Eye (tissue), 1 donor: ENCODE measurements around the gene EPM2AIP1.

Experiments
- DNase-seq: peaks from one replicate; pipeline ENCODE4 v3.0.0-alpha.2; 2015

EPM2AIP1 gene

DNA sequence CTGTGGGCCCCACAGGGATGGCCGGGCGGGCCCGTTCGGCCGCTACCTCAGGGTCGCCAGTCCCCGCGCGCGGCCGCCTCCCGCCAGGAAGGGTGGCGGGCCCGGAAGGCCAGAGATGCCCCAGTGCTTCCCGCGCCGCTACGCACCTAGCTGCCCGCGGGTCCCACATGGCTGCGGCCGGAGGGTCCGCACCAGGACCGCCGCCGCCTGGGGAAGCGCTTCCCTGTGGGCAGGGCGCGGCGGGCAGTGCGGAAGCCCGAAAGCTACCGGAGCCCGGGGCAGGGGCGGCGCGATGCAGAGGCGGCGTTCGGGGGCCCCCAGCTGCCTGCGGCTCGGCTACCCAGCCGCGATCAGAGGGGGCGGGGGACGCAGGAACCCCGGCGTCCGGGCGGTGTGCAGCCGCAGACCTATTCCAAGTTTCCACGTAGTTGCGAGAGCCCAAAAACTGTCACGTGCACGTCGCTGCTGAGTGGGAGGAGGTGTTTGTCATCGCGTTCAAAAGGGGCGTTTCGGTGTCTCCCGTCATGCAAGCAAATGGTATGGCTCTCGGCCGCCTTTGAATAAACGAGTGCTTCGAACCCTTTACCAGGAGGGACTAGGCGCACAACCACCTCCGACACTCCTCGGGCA lies 48.2 kb downstream of the EPM2AIP1 start, which contains the start of gene TRANK1:
Gene TRANK1, minus strand, starts transcription at position 414 of the 630 bp plus-strand sequence. Its CDS starts 245 bp downstream, at position 169.
- peak; percentile 86 for DNase-seq

DNA sequence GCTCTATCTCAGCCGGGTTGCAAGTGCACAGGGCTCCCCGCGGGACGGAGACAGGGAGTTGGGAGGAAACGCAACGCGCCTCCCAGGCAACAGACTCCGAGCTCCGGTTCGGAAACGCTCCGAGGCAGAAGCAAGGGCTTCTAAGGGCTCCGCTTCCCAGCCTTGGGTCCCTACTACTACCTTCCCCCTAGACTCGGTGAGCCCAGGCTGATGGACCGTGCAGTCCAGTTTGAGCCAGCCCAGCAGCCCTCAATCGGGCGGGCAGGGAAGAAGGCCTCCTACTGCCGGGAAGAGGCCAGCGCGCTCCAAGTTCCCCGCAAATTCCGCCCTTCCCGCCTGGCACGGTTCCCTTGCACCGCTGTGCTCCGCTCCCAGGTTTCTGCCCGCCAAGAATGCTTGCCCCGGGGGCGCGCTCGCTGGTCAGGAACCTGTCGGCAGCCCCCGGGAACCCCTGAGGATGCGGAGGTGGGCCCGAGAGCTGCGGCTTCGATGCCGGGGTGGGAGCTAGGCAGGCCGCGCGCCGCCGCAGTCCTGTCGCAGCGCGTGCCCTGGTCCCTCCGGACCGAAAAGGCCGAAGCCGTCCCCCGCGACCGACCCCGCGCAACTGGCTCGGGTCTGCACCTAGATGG lies 48.8 kb downstream of the EPM2AIP1 start:
- peak; percentile 91 for DNase-seq

DNA sequence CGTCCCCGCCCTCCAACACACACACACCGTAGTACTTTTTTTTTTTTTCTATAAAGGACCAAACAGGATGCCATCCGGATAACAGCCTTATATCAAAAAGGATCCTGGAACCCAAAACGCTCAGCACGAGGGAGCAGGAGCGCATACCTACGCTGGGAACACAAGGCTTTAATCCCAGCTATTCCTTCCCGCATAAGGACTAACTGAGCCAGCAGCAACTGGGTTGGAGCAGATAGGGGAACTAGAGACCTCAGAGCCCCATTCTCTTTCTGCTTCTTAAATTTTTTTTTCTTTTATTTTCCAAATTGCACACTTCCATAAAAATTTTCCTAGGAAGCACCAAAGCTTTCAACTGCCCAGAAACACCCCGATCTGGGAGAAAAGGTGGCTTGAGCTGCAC lies 49.3 kb downstream of the EPM2AIP1 start:
- DNase-seq: no peak

DNA sequence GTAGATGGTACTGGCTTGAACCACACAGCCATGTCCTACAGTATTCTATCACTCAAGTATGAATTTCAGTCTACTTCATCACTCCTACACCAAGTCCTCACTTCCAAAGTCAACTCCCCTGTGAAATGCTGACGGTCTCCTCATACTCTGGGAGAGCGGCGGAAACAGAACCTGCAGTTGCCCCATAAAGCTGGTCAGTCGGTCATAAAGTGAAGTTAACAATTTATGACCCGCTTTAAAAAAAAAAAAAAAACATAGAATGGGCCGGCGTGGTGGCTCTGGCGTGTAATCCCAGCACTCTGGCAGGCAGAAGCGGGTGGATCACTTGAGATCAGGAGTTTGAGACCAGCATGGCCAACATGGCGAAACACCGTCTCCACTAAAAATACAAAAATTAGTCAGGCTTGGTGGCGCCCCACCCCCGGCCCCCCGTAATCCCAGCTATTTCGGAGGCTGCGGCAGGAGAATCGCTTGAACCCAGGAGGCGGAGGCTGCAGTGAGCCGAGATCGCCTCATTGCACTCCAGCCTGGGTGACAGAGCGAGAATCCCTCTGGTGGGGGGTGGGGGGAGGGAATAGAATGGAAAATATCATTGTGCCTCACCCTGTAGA lies 50.2 kb downstream of the EPM2AIP1 start:
- DNase-seq: no peak

DNA sequence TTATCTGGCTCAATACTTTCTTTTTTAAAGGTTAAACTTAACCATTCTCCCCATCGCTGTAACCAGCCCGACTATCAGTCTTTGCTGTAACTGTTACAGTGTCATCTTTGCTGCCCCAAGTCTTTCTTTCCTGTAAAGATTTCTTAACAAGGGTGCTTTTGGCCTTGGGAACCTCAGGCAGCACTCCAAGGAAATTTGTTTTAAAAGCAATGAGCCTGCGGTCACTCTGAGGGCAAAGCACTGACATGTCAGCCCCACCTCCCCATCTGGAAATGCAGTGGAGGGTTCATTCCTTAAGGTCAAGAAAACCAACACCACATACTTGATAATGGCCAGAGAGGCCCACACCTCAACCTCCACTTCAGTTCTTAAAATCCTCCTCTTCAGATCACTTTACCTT lies 51.3 kb downstream of the EPM2AIP1 start:
- DNase-seq: no peak

DNA sequence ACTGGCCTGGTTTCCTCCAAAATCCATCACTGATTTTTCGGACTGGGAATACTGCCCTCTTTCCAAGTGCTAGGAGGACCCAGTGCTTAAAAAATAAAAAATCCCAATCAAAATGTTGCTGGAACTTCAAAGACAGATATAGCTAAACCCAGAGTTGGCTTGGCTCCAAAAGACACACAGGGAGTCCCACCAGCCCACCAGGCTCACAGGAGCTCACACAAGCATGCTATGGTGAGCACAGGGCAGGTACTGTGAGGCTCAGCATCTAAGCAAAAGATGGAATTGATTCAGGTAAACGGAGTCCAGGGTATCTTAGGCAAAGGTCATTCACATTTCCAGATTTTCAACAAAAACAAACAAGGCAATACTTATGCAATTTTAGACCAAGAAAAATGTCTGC lies 51.8 kb downstream of the EPM2AIP1 start:
- no peak for DNase-seq

DNA sequence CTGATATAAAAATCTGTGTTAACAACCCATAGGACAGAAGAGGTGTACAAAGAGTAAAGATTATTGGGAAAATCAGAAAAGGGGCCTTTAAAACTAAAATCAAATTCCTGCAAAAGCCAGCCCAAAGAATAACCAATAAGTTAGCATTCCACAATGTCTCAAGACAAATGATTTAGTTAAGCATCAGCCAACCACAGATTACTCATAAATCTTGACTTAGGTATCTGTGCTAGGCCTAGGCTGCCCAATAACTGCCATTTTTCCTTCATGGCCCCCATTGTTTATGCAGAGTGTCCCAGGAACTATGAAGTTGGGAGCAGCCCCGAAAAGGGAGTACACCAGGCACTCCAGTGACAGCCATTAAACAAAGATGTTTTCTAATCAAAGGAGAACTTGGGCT lies 55.4 kb downstream of the EPM2AIP1 start:
- DNase-seq: no peak
